Bronchial epithelial cell (primary cell): ENCODE measurements around the gene MT3. TPM values are rescaled to one million over a fixed set of nuclear protein-coding genes. Genes with fewer than 3 reads are reported as not detected.
A peak's percentile ranks its signal among the peaks of the same experiment; 100 is the strongest.

Source experiments
- DNase-seq: peaks from one replicate; pipeline ENCODE4 v3.0.0-alpha.2; 2010; ENCODE audit warnings: low read depth
- FAIRE-seq: peaks from 2 replicates; lab custom pipeline; 2011; peaks lifted over from hg19 to GRCh38; lab: Jason Lieb, UNC
- H3K27me3 ChIP-seq: 2 replicates; pipeline ENCODE4 v1.5.1; 2011; ENCODE audit warnings: low read length; ENCODE audit not compliant: control insufficient read depth, insufficient read depth
- H3K36me3 ChIP-seq: 2 replicates; pipeline ENCODE4 v1.5.1; 2011; ENCODE audit warnings: low read length; ENCODE audit not compliant: control insufficient read depth, insufficient read depth
- H3K4me3 ChIP-seq: 2 replicates; pipeline ENCODE4 v1.5.1; 2011; ENCODE audit warnings: mild to moderate bottlenecking, low read depth, low read length, control low read depth
- CTCF ChIP-seq: IDR thresholded peaks from 2 replicates; pipeline ENCODE4 v1.5.1; 2011; ENCODE audit warnings: mild to moderate bottlenecking, moderate library complexity, low read length, control low read depth, inconsistent platforms; ENCODE audit not compliant: insufficient read depth, severe bottlenecking
- total RNA-seq: library from RNA; depleted of rRNA; stranded (reverse); fragments of >200 nt; gene quantifications from 2 replicates; pipeline ENCODE4 v1.2.1, GENCODE V29; 2014

Gene MT3
- not detected in 2 replicates for total RNA-seq

- no peaks in the 10 kb centered on the region for H3K36me3 ChIP-seq
- no peak for FAIRE-seq
- no peak for TF ChIP-seq CTCF
- H3K4me3 ChIP-seq: no peak within 1 kb of the TSS
- H3K27me3 ChIP-seq: peaks cover 25% of the 10 kb centered on the region
- no peak for DNase-seq
Observed at GRCh38 chr16:56589141-56590039, at the start of gene MT3. TSS of gene MT3 (plus strand) at chr16:56589528. CDS start at chr16:56589591, 63 bp downstream.

GRCh38 chr16:56539656-56540055 is 49.7 kb upstream of the MT3 start:
- DNase-seq (no peak), FAIRE-seq (no peak)
- H3K27me3 ChIP-seq: peaks cover 6% of the 10 kb centered on the region
- H3K36me3 ChIP-seq: no peaks in the 10 kb centered on the region
- no peak for TF ChIP-seq CTCF
- no peak overlapping the region for H3K4me3 ChIP-seq

- no peak for FAIRE-seq
- DNase-seq: no peak
- H3K4me3 ChIP-seq: no peak overlapping the region
- H3K36me3 ChIP-seq: no peaks in the 10 kb centered on the region
- H3K27me3 ChIP-seq: no peaks in the 10 kb centered on the region
- TF ChIP-seq CTCF: no peak
Observed at GRCh38 chr16:56542039-56542438, 47.3 kb upstream of the MT3 start.

- FAIRE-seq (no peak), DNase-seq (peak; percentile 83)
- Histone ChIP-seq H3K27me3 (no peaks in the 10 kb centered on the region), H3K36me3 (no peaks in the 10 kb centered on the region), H3K4me3 (no peak overlapping the region)
- TF ChIP-seq CTCF: no peak
Observed at GRCh38 chr16:56547120-56547948, 42.0 kb upstream of the MT3 start.

GRCh38 chr16:56547949-56548567 is 41.3 kb upstream of the MT3 start:
- FAIRE-seq: no peak

More at GRCh38 chr16:56547949-56548567, 41.3 kb upstream of the MT3 start:
- H3K27me3 ChIP-seq: no peaks in the 10 kb centered on the region
- DNase-seq: no peak
- TF ChIP-seq CTCF: no peak
- no peak overlapping the region for H3K4me3 ChIP-seq
- no peaks in the 10 kb centered on the region for H3K36me3 ChIP-seq
